H9 (cell line): ENCODE results near the gene TFAP2C. TPM values are rescaled to one million over a fixed set of nuclear protein-coding genes. Genes with fewer than 3 reads are reported as not detected.

Experiments
- DNase-seq: peaks from one replicate; pipeline ENCODE4 v3.0.0-alpha.2; 2017
- H2AFZ ChIP-seq: one replicate; pipeline ENCODE4 v1.6.1; 2013; ENCODE audit warnings: mild to moderate bottlenecking, low read length, control low read depth, moderate library complexity
- H2AK5ac ChIP-seq: 2 replicates; pipeline ENCODE4 v1.6.1; 2013; ENCODE audit warnings: low read length, control low read depth, mixed read lengths; ENCODE audit not compliant: insufficient read length
- H2BK120ac ChIP-seq: one replicate; pipeline ENCODE4 v1.6.1; 2013; ENCODE audit warnings: low read depth, mild to moderate bottlenecking, low read length, control low read depth, inconsistent platforms; ENCODE audit not compliant: poor library complexity, severe bottlenecking
- H2BK12ac ChIP-seq: 2 replicates; pipeline ENCODE4 v1.6.1; 2013; ENCODE audit warnings: low read length, control low read depth, mixed read lengths, low read depth; ENCODE audit not compliant: insufficient read length
- H2BK15ac ChIP-seq: 2 replicates; pipeline ENCODE4 v1.6.1; 2013; ENCODE audit warnings: low read depth, low read length, control low read depth
- H2BK20ac ChIP-seq: one replicate; pipeline ENCODE4 v1.6.1; 2013; ENCODE audit warnings: low read depth, mild to moderate bottlenecking, low read length, control low read depth, inconsistent platforms; ENCODE audit not compliant: poor library complexity, severe bottlenecking
- H2BK5ac ChIP-seq: 2 replicates; pipeline ENCODE4 v1.6.1; 2013; ENCODE audit warnings: low read length, control low read depth, mixed read lengths; ENCODE audit not compliant: insufficient read length
- H3K14ac ChIP-seq: 2 replicates; pipeline ENCODE4 v1.6.1; 2013; ENCODE audit warnings: low read length, control low read depth; ENCODE audit not compliant: insufficient read depth
- H3K18ac ChIP-seq: 2 replicates; pipeline ENCODE4 v1.6.1; 2013; ENCODE audit warnings: low read depth, mild to moderate bottlenecking, mixed read lengths, low read length, control low read depth; ENCODE audit not compliant: insufficient read length
- H3K23ac ChIP-seq: 2 replicates; pipeline ENCODE4 v1.6.1; 2013; ENCODE audit warnings: low read length, control low read depth, mixed read lengths, low read depth; ENCODE audit not compliant: insufficient read length
- H3K23me2 ChIP-seq: 2 replicates; pipeline ENCODE4 v1.6.1; 2013; ENCODE audit warnings: low read depth, mild to moderate bottlenecking, mixed read lengths, low read length, control low read depth; ENCODE audit not compliant: insufficient read length, poor library complexity, severe bottlenecking
- H3K27ac ChIP-seq: 2 replicates; pipeline ENCODE4 v1.5.1; 2013; ENCODE audit warnings: low read length, control low read depth, mixed read lengths, low read depth; ENCODE audit not compliant: insufficient read length
- H3K27me3 ChIP-seq: 2 replicates; pipeline ENCODE4 v1.6.1; 2013; ENCODE audit warnings: low read length, control low read depth, inconsistent platforms; ENCODE audit not compliant: insufficient read depth
- H3K4ac ChIP-seq: 2 replicates; pipeline ENCODE4 v1.6.1; 2013; ENCODE audit warnings: low read depth, mild to moderate bottlenecking, control low read depth, inconsistent platforms, low read length, moderate library complexity
- H3K4me1 ChIP-seq: 2 replicates; pipeline ENCODE4 v1.6.1; 2013; ENCODE audit warnings: low read length, control low read depth, inconsistent platforms; ENCODE audit not compliant: insufficient read depth
- H3K4me2 ChIP-seq: 2 replicates; pipeline ENCODE4 v1.6.1; 2013; ENCODE audit warnings: low read length, control low read depth, mixed read lengths; ENCODE audit not compliant: insufficient read length, insufficient read depth
- H3K56ac ChIP-seq: 2 replicates; pipeline ENCODE4 v1.6.1; 2013; ENCODE audit warnings: low read depth, mild to moderate bottlenecking, mixed read lengths, low read length, control low read depth; ENCODE audit not compliant: insufficient read length
- H3K79me1 ChIP-seq: 2 replicates; pipeline ENCODE4 v1.6.1; 2013; ENCODE audit warnings: low read depth, mild to moderate bottlenecking, moderate library complexity, low read length, control low read depth, inconsistent platforms; ENCODE audit not compliant: insufficient read depth, poor library complexity, severe bottlenecking
- H3K79me2 ChIP-seq: 2 replicates; pipeline ENCODE4 v1.6.1; 2013; ENCODE audit warnings: low read length, control low read depth, inconsistent platforms; ENCODE audit not compliant: insufficient read depth
- H3K9ac ChIP-seq: 2 replicates; pipeline ENCODE4 v1.6.1; 2013; ENCODE audit warnings: low read length, control low read depth, mixed read lengths; ENCODE audit not compliant: insufficient read length; ENCODE audit errors: extremely low read depth
- H3K9me3 ChIP-seq: one replicate; pipeline ENCODE4 v1.6.1; 2013; ENCODE audit warnings: low read depth, low read length, inconsistent platforms; ENCODE audit not compliant: control insufficient read depth
- H3T11ph ChIP-seq: one replicate; pipeline ENCODE4 v1.6.1; 2013; ENCODE audit warnings: mild to moderate bottlenecking, low read length, control low read depth, inconsistent platforms
- H4K20me1 ChIP-seq: one replicate; pipeline ENCODE4 v1.6.1; 2013; ENCODE audit not compliant: control insufficient read depth, insufficient read length, insufficient read depth
- H4K5ac ChIP-seq: 2 replicates; pipeline ENCODE4 v1.6.1; 2013; ENCODE audit warnings: low read depth, mild to moderate bottlenecking, mixed read lengths, low read length, control low read depth; ENCODE audit not compliant: insufficient read length
- H4K8ac ChIP-seq: replicated peaks from 2 replicates; pipeline ENCODE4 v1.6.1; 2013; ENCODE audit warnings: low read length, control low read depth, mixed read lengths, low read depth; ENCODE audit not compliant: insufficient read length
- H4K91ac ChIP-seq: 2 replicates; pipeline ENCODE4 v1.6.1; 2013; ENCODE audit warnings: low read depth, mild to moderate bottlenecking, moderate library complexity, mixed read lengths, low read length, control low read depth; ENCODE audit not compliant: insufficient read length
- H3K27ac Mint-ChIP-seq, 3 experiments: 2 replicates in 2 of 3; 3 replicates in 1 of 3; pipeline ENCODE4 v1.8.0; 2020 to 2021; ENCODE audit warnings: mixed read lengths in 3 of 3, mild to moderate bottlenecking in 1 of 3, moderate library complexity in 1 of 3
- H3K27me3 Mint-ChIP-seq: 2 replicates; pipeline ENCODE4 v1.8.0; 2021; ENCODE audit warnings: low read depth, mild to moderate bottlenecking, moderate library complexity, mixed read lengths
- H3K36me3 Mint-ChIP-seq, 3 experiments: 2 replicates in 2 of 3; 3 replicates in 1 of 3; pipeline ENCODE4 v1.8.0; 2020 to 2021; ENCODE audit warnings: low read depth in 3 of 3, mixed read lengths in 3 of 3; ENCODE audit not compliant: insufficient read depth in 1 of 3
- H3K4me1 Mint-ChIP-seq, 2 experiments: 2 replicates each; pipeline ENCODE4 v1.8.0; 2020; ENCODE audit warnings: mixed read lengths in 2 of 2
- H3K4me3 Mint-ChIP-seq, 2 experiments: 2 replicates in 1 of 2; 3 replicates in 1 of 2; pipeline ENCODE4 v1.8.0; 2020 to 2021; ENCODE audit warnings: mild to moderate bottlenecking in 2 of 2, mixed read lengths in 2 of 2, moderate library complexity in 1 of 2
- H3K9me3 Mint-ChIP-seq, 2 experiments: 2 replicates in 1 of 2; 3 replicates in 1 of 2; pipeline ENCODE4 v1.8.0; 2020; ENCODE audit warnings: mild to moderate bottlenecking in 2 of 2, mixed read lengths in 2 of 2, moderate library complexity in 1 of 2
- CTCF ChIP-seq: fragments of 200-600 bp; sonication (generic); conservative IDR thresholded peaks from 3 replicates; pipeline ENCODE4 v1.8.0; 2021; ENCODE audit warnings: antibody characterized with exemption, mild to moderate bottlenecking
- WGBS: extraction: QIAGEN DNeasy Blood & Tissue Kit; methylation state at CpG from one replicate; pipeline ENCODE4 v1.1.7; 2013; ENCODE audit warnings: missing lambda C conversion rate, low lambda C conversion rate, mixed read lengths; ENCODE audit not compliant: insufficient read length; ENCODE audit errors: extremely low coverage; 5-methylcytosine and 5-hydroxymethylcytosine counted together
- total RNA-seq: library from RNA; stranded (reverse); gene quantifications from 2 replicates; pipeline ENCODE4 v1.2.1, GENCODE V29; 2021

TFAP2C gene
- total RNA-seq, 1 experiment from 2014 or later, result 24.3 TPM

- Histone ChIP-seq H4K5ac (no peak overlapping the region), H3K23me2 (no peaks in the 10 kb centered on the region), H4K8ac (no peak overlapping the region), H3K18ac (no peak overlapping the region), H2AK5ac (no peak overlapping the region), H4K20me1 (no peaks in the 10 kb centered on the region), H3K79me1 (no peaks in the 10 kb centered on the region), H3K9me3 (no peaks in the 10 kb centered on the region), H3K27me3 (no peaks in the 10 kb centered on the region), H3T11ph (no peak overlapping the region), H3K27ac (no peak overlapping the region), H2BK20ac (no peak overlapping the region), H2BK15ac (no peak overlapping the region), H2AFZ (no peak overlapping the region), H2BK120ac (no peak overlapping the region), H3K4ac (no peak overlapping the region), H3K79me2 (no peaks in the 10 kb centered on the region), H3K4me1 (no peaks in the 10 kb centered on the region), H3K14ac (no peak overlapping the region), H2BK12ac (no peak overlapping the region), H4K91ac (no peak overlapping the region), H2BK5ac (no peak overlapping the region), H3K9ac (no peak overlapping the region), H3K23ac (no peak overlapping the region), H3K4me2 (no peak overlapping the region), H3K56ac (no peak overlapping the region)
- Mint-ChIP-seq H3K27me3 (peaks cover 3% of the 10 kb centered on the region; the same call in 1 of the 2 replicates), H3K4me3 (no peak overlapping the region), H3K4me1 (peaks cover 14 to 18% of the 10 kb centered on the region in 2 experiments), H3K36me3 (no peaks in the 10 kb centered on the region), H3K27ac (no peak overlapping the region), H3K9me3 (no peaks in the 10 kb centered on the region; a peak in 1 of 5 replicates)
- TF ChIP-seq CTCF, result no peak
- no CpG with 5 or more reads among the region's 4 CpGs for WGBS
- DNase-seq, result no peak
These were observed 11.6 kb upstream of the TFAP2C start for GRCh38 chr20:56617489-56617888.
